IMR-90 (cell line): ENCODE results near the gene VPS50. TPM values are rescaled to one million over a fixed set of nuclear protein-coding genes. Genes with fewer than 3 reads are reported as not detected.

ENCODE experiments used
- ATAC-seq: fragments of 200-7000 bp; cut with Tn5 transposase; 2 replicates; pipeline ENCODE4 v1.9.1; 2020; ENCODE audit warnings: low read depth, mild to moderate bottlenecking, moderate library complexity
- BruUV-seq: library from RNA; stranded (reverse); fragments of 400-500 nt; replicated peaks from 2 replicates; lab custom pipeline; 2021; lab: Mats Ljungman, UMichigan
- CTCF ChIA-PET: fragments of 300-600 bp; formaldehyde crosslinking; extraction: SDS; loops from one replicate; lab custom pipeline; 2021; ENCODE audit warnings: antibody characterized with exemption; lab: Yijun Ruan, JAX
- POLR2A ChIA-PET: fragments of 300-600 bp; sonication (Branson Sonifier 250); formaldehyde crosslinking; loops from one replicate; lab custom pipeline; 2022; ENCODE audit warnings: antibody characterized with exemption; ENCODE audit not compliant: unreplicated experiment; lab: Charles Lee
- DNase-seq: peaks from one replicate; pipeline ENCODE4 v3.0.0; 2013
- H2AFZ ChIP-seq: replicated peaks from 2 replicates; pipeline ENCODE3; 2013; ENCODE audit warnings: low read length, mild to moderate bottlenecking; ENCODE audit not compliant: poor library complexity
- H2AK5ac ChIP-seq: 2 replicates; pipeline ENCODE4 v1.6.1; 2013; ENCODE audit warnings: low read depth, low read length, inconsistent platforms
- H2AK9ac ChIP-seq: replicated peaks from 2 replicates; pipeline ENCODE3; 2013; ENCODE audit warnings: mild to moderate bottlenecking, low read depth, low read length, moderate library complexity; ENCODE audit not compliant: poor library complexity
- H2BK120ac ChIP-seq: 2 replicates; pipeline ENCODE4 v1.6.1; 2013; ENCODE audit warnings: low read depth, low read length, inconsistent platforms
- H2BK15ac ChIP-seq: 3 replicates; pipeline ENCODE4 v1.6.1; 2013; ENCODE audit warnings: low read depth, low read length, inconsistent platforms
- H2BK20ac ChIP-seq: 2 replicates; pipeline ENCODE4 v1.6.1; 2013; ENCODE audit warnings: low read depth, mild to moderate bottlenecking, inconsistent platforms, low read length, moderate library complexity
- H2BK5ac ChIP-seq: 2 replicates; pipeline ENCODE4 v1.6.1; 2013; ENCODE audit warnings: mild to moderate bottlenecking, low read depth, low read length, inconsistent platforms; ENCODE audit not compliant: poor library complexity, severe bottlenecking
- H3K14ac ChIP-seq: replicated peaks from 2 replicates; pipeline ENCODE4 v1.6.1; 2013; ENCODE audit warnings: low read depth, low read length, inconsistent platforms
- H3K18ac ChIP-seq: 2 replicates; pipeline ENCODE4 v1.6.1; 2013; ENCODE audit warnings: low read depth, low read length, control low read depth
- H3K23ac ChIP-seq: 2 replicates; pipeline ENCODE4 v1.6.1; 2013; ENCODE audit warnings: low read depth, low read length, inconsistent platforms
- H3K27ac ChIP-seq: 2 replicates; pipeline ENCODE4 v1.5.1; 2013; ENCODE audit warnings: mild to moderate bottlenecking, control low read depth, low read length; ENCODE audit not compliant: insufficient read depth
- H3K27me3 ChIP-seq: 2 replicates; pipeline ENCODE4 v1.6.1; 2013; ENCODE audit warnings: low read length; ENCODE audit not compliant: control insufficient read depth, insufficient read depth
- H3K36me3 ChIP-seq: 2 replicates; pipeline ENCODE4 v1.6.1; 2013; ENCODE audit warnings: low read length, mixed read lengths; ENCODE audit not compliant: control insufficient read depth, insufficient read depth
- H3K4ac ChIP-seq: 2 replicates; pipeline ENCODE4 v1.6.1; 2013; ENCODE audit warnings: low read depth, low read length, inconsistent platforms
- H3K4me1 ChIP-seq: 2 replicates; pipeline ENCODE4 v1.6.1; 2013; ENCODE audit warnings: low read length, mixed read lengths; ENCODE audit not compliant: control insufficient read depth, insufficient read depth
- H3K4me2 ChIP-seq: 2 replicates; pipeline ENCODE4 v1.6.1; 2013; ENCODE audit warnings: low read depth, mild to moderate bottlenecking, control low read depth, low read length, moderate library complexity
- H3K4me3 ChIP-seq: 2 replicates; pipeline ENCODE4 v1.5.1; 2013; ENCODE audit warnings: low read depth, mild to moderate bottlenecking, control low read depth, low read length, moderate library complexity; ENCODE audit not compliant: insufficient read depth
- H3K56ac ChIP-seq: 2 replicates; pipeline ENCODE4 v1.6.1; 2013; ENCODE audit warnings: low read length, inconsistent platforms; ENCODE audit not compliant: insufficient read depth; ENCODE audit errors: extremely low read depth
- H3K79me1 ChIP-seq, 2 experiments: 2 replicates each; pipeline ENCODE4 v1.6.1; 2013; ENCODE audit warnings: low read length in 2 of 2, inconsistent platforms in 1 of 2, low read depth in 1 of 2
- H3K9ac ChIP-seq: 2 replicates; pipeline ENCODE4 v1.6.1; 2013; ENCODE audit warnings: low read depth, low read length, control low read depth
- H3K9me1 ChIP-seq: 2 replicates; pipeline ENCODE4 v1.6.1; 2013; ENCODE audit warnings: low read length, inconsistent platforms; ENCODE audit not compliant: insufficient read depth
- H3K9me3 ChIP-seq: 2 replicates; pipeline ENCODE4 v1.6.1; 2013; ENCODE audit warnings: low read length; ENCODE audit not compliant: control insufficient read depth, insufficient read depth
- H4K20me1 ChIP-seq: 2 replicates; pipeline ENCODE4 v1.6.1; 2013; ENCODE audit warnings: low read length, inconsistent platforms; ENCODE audit not compliant: insufficient read depth
- H4K5ac ChIP-seq: 2 replicates; pipeline ENCODE4 v1.6.1; 2013; ENCODE audit warnings: mild to moderate bottlenecking, low read depth, low read length, control low read depth
- H4K8ac ChIP-seq, 2 experiments: 2 replicates each; pipeline ENCODE4 v1.6.1; 2013; ENCODE audit warnings: low read depth in 2 of 2, low read length in 2 of 2, control low read depth in 1 of 2, inconsistent platforms in 1 of 2
- H4K91ac ChIP-seq: 2 replicates; pipeline ENCODE4 v1.6.1; 2013; ENCODE audit warnings: low read depth, low read length, inconsistent platforms; ENCODE audit not compliant: insufficient read depth
- BHLHE40 ChIP-seq: fragments of 150-350 bp; IDR thresholded peaks from 2 replicates; pipeline ENCODE4 v1.6.1; 2016; ENCODE audit warnings: mild to moderate bottlenecking, low read depth, low read length
- CEBPB ChIP-seq: IDR thresholded peaks from 2 replicates; pipeline ENCODE4 v1.6.1; 2012; ENCODE audit warnings: low read depth, low read length, improper control_type of control experiment
- CHD1 ChIP-seq: IDR thresholded peaks from 2 replicates; pipeline ENCODE4 v1.6.1; 2012; ENCODE audit warnings: low read depth, low read length, improper control_type of control experiment
- CTCF ChIP-seq: conservative IDR thresholded peaks from 2 replicates; pipeline ENCODE4 v1.5.1; 2012; ENCODE audit warnings: mild to moderate bottlenecking, low read depth, low read length, improper control_type of control experiment
- ELK1 ChIP-seq: fragments of 150-350 bp; IDR thresholded peaks from 2 replicates; pipeline ENCODE4 v1.6.1; 2016; ENCODE audit warnings: low read depth, mild to moderate bottlenecking, low read length, moderate library complexity, borderline replicate concordance
- FOS ChIP-seq: fragments of 150-350 bp; IDR thresholded peaks from 2 replicates; pipeline ENCODE4 v1.6.1; 2016; ENCODE audit warnings: low read depth, low read length
- MAFK ChIP-seq: IDR thresholded peaks from 2 replicates; pipeline ENCODE4 v1.6.1; 2012; ENCODE audit warnings: low read depth, low read length, improper control_type of control experiment
- MAZ ChIP-seq: IDR thresholded peaks from 2 replicates; pipeline ENCODE4 v1.6.1; 2012; ENCODE audit warnings: low read depth, mild to moderate bottlenecking, low read length, improper control_type of control experiment, moderate library complexity, borderline replicate concordance
- MXI1 ChIP-seq: IDR thresholded peaks from 2 replicates; pipeline ENCODE4 v1.6.1; 2012; ENCODE audit warnings: low read depth, mild to moderate bottlenecking, low read length, moderate library complexity, borderline replicate concordance
- NFE2L2 ChIP-seq: fragments of 150-350 bp; IDR thresholded peaks from 2 replicates; pipeline ENCODE4 v1.6.1; 2016; ENCODE audit warnings: low read depth, mild to moderate bottlenecking, low read length
- POLR2A ChIP-seq: IDR thresholded peaks from 2 replicates; pipeline ENCODE4 v1.6.1; 2012; ENCODE audit warnings: mild to moderate bottlenecking, low read depth, low read length
- RAD21 ChIP-seq: IDR thresholded peaks from 2 replicates; pipeline ENCODE4 v1.6.1; 2012; ENCODE audit warnings: low read length, improper control_type of control experiment
- RCOR1 ChIP-seq: IDR thresholded peaks from 2 replicates; pipeline ENCODE4 v1.6.1; 2012; ENCODE audit warnings: mild to moderate bottlenecking, low read length, improper control_type of control experiment; ENCODE audit not compliant: insufficient replicate concordance
- RFX5 ChIP-seq: IDR thresholded peaks from 2 replicates; pipeline ENCODE4 v1.8.0; 2012; ENCODE audit warnings: low read depth, mild to moderate bottlenecking, low read length, moderate library complexity
- SMC3 ChIP-seq: fragments of 150-350 bp; IDR thresholded peaks from 2 replicates; pipeline ENCODE4 v1.6.1; 2016; ENCODE audit warnings: low read depth, mild to moderate bottlenecking, antibody characterized with exemption, low read length, moderate library complexity
- USF2 ChIP-seq: fragments of 150-350 bp; IDR thresholded peaks from 2 replicates; pipeline ENCODE4 v1.6.1; 2017; ENCODE audit warnings: mild to moderate bottlenecking, antibody characterized with exemption, low read length, low read depth
- WGBS, 2 experiments: methylation state at CpG; one replicate each; pipeline versions ENCODE4 v1.1.5 to v1.1.7; 2013; ENCODE audit warnings: missing lambda C conversion rate in 2 of 2; ENCODE audit not compliant: insufficient read length in 1 of 2; ENCODE audit errors: extremely low coverage in 2 of 2; 5-methylcytosine and 5-hydroxymethylcytosine counted together
- dilution Hi-C: fragments of 300-500 bp; cut with HindIII; formaldehyde crosslinking; loops from one replicate; pipeline ENCODE4 v1.14.3; 2018; ENCODE audit warnings: low sequenced_read_pairs; ENCODE audit not compliant: unreplicated experiment
- in situ Hi-C: fragments of 300-500 bp; cut with MboI; formaldehyde crosslinking; loops from 3 replicates; pipeline ENCODE4 v1.14.3; 2019; ENCODE audit warnings: low sequenced_read_pairs, inconsistent platforms, mixed read lengths
- intact Hi-C: fragments of 100-400 bp; cut with micrococcal nuclease; formaldehyde crosslinking; loops from 2 replicates; pipeline ENCODE4 v1.10.0; 2022
- polyA plus RNA-seq, 3 experiments: library from polyadenylated mRNA; depleted of rRNA; stranded (reverse); fragments of >200 nt; gene quantifications; 2 replicates each; pipeline ENCODE4 v1.2.3, GENCODE V29; 2012; ENCODE audit warnings: low replicate concordance in 1 of 3
- total RNA-seq: library from RNA; depleted of rRNA; stranded (reverse); fragments of >200 nt; gene quantifications from 2 replicates; pipeline ENCODE4 v1.2.3, GENCODE V29; 2012

VPS50 gene
- total and polyA plus RNA-seq, 2 of the 4 experiments (the other 2 are of a cell fraction), result 7.1 to 22.0 TPM

- Histone ChIP-seq H3K56ac (no peak overlapping the region), H3K4me2 (no peak overlapping the region), H2AK9ac (no peak overlapping the region), H3K18ac (no peak overlapping the region), H4K20me1 (no peaks in the 10 kb centered on the region), H4K91ac (no peak overlapping the region), H2BK15ac (no peak overlapping the region), H3K27ac (no peak overlapping the region), H3K14ac (no peak overlapping the region), H3K23ac (no peak overlapping the region), H3K4ac (no peak overlapping the region), H2BK20ac (no peak overlapping the region), H2AFZ (no peak overlapping the region), H3K27me3 (no peaks in the 10 kb centered on the region), H3K36me3 (no peaks in the 10 kb centered on the region), H3K9me1 (no peaks in the 10 kb centered on the region), H4K8ac (no peak overlapping the region), H3K79me1 (no peaks in the 10 kb centered on the region), H4K5ac (no peak overlapping the region), H3K4me3 (no peak overlapping the region), H2AK5ac (no peak overlapping the region), H3K4me1 (no peaks in the 10 kb centered on the region), H2BK5ac (no peak overlapping the region), H3K9me3 (no peaks in the 10 kb centered on the region), H2BK120ac (no peak overlapping the region), H3K9ac (no peak overlapping the region)
- WGBS, 2 experiments, result no CpG with 5 or more reads among the region's 2 CpGs
- BruUV-seq, result no TSS peak
- no peak for ATAC-seq
- CTCF ChIA-PET, result no interaction called here
- DNase-seq, result no peak
- in situ Hi-C loops, result no loop called here
- TF ChIP-seq CHD1 (no peak), USF2 (no peak), MAZ (no peak), RAD21 (no peak), CTCF (no peak), SMC3 (no peak), CEBPB (no peak), MAFK (no peak), ELK1 (no peak), MXI1 (no peak), BHLHE40 (no peak), POLR2A (no peak), RCOR1 (no peak), RFX5 (no peak), FOS (no peak), NFE2L2 (no peak)
- POLR2A ChIA-PET, result no interaction called here
- dilution Hi-C loops, result no loop called here
- intact Hi-C loops, result no loop called here
Measured at GRCh38 chr7:93350338-93350737, 118.2 kb downstream of the VPS50 start.
